ENCODE data around the gene PER1. TPM values are rescaled to one million over a fixed set of nuclear protein-coding genes. Genes with fewer than 3 reads are reported as not detected.

The PER1 gene
- total and polyA plus RNA-seq, 9 of the 15 experiments (the other 6 are each of a cell fraction or from before 2014, with no cell fraction given), result 0.13 to 26.0 (median 3.4) TPM

DNA sequence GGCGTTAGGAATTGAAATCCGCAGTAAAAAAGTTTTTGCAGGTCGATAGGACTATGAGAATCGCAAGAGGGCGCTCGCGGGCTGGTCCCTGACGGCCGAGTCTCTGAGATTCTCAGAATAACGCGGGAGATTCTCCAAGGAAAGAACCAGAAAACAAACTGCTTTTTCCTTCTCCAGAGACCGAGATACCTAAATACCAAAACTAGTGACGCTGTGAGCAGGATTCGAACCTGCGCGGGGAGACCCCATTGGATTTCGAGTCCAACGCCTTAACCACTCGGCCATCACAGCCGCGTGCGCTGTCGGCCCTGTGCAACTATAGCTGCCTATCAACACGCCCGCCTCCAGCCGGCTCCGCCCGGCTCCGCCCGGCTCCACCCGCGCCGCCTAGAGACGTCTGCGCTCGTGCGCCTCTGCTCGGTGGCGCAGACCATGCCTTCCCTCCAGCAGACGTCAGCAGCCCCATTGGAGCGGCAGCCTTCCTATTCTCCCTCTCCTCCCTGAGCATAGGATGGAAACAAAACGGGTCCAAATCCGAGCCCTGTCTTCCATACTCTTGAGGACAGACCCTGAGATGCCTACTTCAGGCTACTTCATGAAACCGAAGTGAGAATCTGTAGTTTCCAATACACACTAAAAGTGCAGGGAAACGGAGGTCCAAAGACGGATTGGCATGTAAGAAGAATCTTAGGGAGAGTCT is 13.4 kb downstream of the PER1 start (continued):
- TF ChIP-seq FIP1L1 (IDR thresholded peaks at IDR 0.05; ENCODE audit: low read depth, low read length, poor library complexity, severe bottlenecking) (peak; percentile 29), CHCHD3 (CRISPR knock-in tag; IDR thresholded peaks at IDR 0.05) (no peak), SMAD4 (CRISPR knock-in tag; conservative IDR thresholded peaks at IDR 0.05) (peak; percentile 77), ZNF324 (CRISPR knock-in tag; IDR thresholded peaks at IDR 0.05) (no peak), GABPB1 (CRISPR knock-in tag; IDR thresholded peaks at IDR 0.05) (peak; percentile 84), TCFL5 (CRISPR knock-in tag; conservative IDR thresholded peaks at IDR 0.05) (no peak), ZNF347 (CRISPR knock-in tag; IDR thresholded peaks at IDR 0.05; ENCODE audit: low read depth) (no peak), CCAR2 (IDR thresholded peaks at IDR 0.05; ENCODE audit: low read depth, low read length) (no peak), RBBP5 (IDR thresholded peaks at IDR 0.05; ENCODE audit: borderline replicate concordance, insufficient read depth, low read length, poor library complexity, severe bottlenecking) (peak; percentile 37), HDAC1 (IDR thresholded peaks at IDR 0.05) (peak; percentile 40 to 67; a peak in 3 of 4 replicates), ZNF75A (CRISPR knock-in tag; IDR thresholded peaks at IDR 0.05) (no peak), NFE2L1 (tag; IDR thresholded peaks at IDR 0.05; ENCODE audit: borderline replicate concordance, low read depth) (no peak), ZKSCAN1 (IDR thresholded peaks at IDR 0.05; ENCODE audit: low read depth, low read length) (peak; percentile 47; the same call in 1 of the 2 replicates)
- TF ChIP-seq, protein P1, sequence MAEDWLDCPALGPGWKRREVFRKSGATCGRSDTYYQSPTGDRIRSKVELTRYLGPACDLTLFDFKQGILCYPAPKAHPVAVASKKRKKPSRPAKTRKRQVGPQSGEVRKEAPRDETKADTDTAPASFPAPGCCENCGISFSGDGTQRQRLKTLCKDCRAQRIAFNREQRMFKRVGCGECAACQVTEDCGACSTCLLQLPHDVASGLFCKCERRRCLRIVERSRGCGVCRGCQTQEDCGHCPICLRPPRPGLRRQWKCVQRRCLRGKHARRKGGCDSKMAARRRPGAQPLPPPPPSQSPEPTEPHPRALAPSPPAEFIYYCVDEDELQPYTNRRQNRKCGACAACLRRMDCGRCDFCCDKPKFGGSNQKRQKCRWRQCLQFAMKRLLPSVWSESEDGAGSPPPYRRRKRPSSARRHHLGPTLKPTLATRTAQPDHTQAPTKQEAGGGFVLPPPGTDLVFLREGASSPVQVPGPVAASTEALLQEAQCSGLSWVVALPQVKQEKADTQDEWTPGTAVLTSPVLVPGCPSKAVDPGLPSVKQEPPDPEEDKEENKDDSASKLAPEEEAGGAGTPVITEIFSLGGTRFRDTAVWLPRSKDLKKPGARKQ (CRISPR knock-in tag; IDR thresholded peaks at IDR 0.05), result no peak
- TF ChIP-seq, protein P2, sequence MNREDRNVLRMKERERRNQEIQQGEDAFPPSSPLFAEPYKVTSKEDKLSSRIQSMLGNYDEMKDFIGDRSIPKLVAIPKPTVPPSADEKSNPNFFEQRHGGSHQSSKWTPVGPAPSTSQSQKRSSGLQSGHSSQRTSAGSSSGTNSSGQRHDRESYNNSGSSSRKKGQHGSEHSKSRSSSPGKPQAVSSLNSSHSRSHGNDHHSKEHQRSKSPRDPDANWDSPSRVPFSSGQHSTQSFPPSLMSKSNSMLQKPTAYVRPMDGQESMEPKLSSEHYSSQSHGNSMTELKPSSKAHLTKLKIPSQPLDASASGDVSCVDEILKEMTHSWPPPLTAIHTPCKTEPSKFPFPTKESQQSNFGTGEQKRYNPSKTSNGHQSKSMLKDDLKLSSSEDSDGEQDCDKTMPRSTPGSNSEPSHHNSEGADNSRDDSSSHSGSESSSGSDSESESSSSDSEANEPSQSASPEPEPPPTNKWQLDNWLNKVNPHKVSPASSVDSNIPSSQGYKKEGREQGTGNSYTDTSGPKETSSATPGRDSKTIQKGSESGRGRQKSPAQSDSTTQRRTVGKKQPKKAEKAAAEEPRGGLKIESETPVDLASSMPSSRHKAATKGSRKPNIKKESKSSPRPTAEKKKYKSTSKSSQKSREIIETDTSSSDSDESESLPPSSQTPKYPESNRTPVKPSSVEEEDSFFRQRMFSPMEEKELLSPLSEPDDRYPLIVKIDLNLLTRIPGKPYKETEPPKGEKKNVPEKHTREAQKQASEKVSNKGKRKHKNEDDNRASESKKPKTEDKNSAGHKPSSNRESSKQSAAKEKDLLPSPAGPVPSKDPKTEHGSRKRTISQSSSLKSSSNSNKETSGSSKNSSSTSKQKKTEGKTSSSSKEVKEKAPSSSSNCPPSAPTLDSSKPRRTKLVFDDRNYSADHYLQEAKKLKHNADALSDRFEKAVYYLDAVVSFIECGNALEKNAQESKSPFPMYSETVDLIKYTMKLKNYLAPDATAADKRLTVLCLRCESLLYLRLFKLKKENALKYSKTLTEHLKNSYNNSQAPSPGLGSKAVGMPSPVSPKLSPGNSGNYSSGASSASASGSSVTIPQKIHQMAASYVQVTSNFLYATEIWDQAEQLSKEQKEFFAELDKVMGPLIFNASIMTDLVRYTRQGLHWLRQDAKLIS (CRISPR knock-in tag; IDR thresholded peaks at IDR 0.05), result peak; percentile 85
- TF ChIP-seq, protein P3, sequence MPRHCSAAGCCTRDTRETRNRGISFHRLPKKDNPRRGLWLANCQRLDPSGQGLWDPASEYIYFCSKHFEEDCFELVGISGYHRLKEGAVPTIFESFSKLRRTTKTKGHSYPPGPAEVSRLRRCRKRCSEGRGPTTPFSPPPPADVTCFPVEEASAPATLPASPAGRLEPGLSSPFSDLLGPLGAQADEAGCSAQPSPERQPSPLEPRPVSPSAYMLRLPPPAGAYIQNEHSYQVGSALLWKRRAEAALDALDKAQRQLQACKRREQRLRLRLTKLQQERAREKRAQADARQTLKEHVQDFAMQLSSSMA (CRISPR knock-in tag; IDR thresholded peaks at IDR 0.05), result no peak
- TF ChIP-seq, protein P4, sequence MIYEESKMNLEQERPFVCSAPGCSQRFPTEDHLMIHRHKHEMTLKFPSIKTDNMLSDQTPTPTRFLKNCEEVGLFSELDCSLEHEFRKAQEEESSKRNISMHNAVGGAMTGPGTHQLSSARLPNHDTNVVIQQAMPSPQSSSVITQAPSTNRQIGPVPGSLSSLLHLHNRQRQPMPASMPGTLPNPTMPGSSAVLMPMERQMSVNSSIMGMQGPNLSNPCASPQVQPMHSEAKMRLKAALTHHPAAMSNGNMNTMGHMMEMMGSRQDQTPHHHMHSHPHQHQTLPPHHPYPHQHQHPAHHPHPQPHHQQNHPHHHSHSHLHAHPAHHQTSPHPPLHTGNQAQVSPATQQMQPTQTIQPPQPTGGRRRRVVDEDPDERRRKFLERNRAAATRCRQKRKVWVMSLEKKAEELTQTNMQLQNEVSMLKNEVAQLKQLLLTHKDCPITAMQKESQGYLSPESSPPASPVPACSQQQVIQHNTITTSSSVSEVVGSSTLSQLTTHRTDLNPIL (CRISPR knock-in tag; IDR thresholded peaks at IDR 0.05), result no peak

All from K562 (cell line).